ENCODE measurements around the gene TUBGCP6.
A peak's percentile ranks its signal among the peaks of the same experiment; 100 is the strongest.

TUBGCP6 gene

DNA sequence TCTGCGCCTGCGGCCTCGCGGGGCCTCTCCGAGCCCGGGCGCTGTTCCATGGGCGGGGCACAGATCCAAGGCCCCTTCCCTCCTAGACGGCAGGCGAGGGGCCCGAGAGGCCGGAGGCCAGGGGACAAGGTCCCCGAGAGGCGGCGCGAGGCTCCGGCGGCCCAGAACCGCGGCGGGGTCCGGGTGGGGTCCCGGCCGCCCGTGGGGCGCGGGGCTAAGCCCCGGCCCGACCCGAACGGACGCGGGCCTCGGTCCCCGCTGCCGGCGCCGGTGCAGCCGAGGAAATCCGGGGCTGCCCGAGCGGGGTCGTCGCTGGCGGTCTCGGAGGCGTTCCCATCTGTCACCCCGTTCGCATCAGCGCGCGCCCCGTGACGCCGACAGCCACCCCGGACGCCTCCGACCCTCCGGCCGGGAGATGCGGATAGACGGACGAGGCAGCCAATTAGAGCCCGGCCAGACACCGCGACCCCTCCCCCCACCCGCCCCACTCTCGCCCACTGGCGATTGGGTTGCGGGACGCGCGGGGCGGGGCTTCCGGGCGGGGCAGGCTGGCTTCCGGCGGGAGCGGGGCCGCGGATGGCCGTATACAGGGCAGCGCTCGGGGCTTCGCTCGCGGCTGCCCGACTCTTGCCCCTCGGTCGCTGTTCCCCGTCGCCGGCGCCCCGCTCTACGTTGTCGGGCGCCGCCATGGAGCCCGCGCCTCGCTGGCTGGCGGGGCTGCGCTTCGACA is 44.2 kb downstream of the TUBGCP6 start, which contains the start of gene SELENOO:
SELENOO (plus strand) TSS at position 551 of the 730 bp plus-strand sequence; CDS start at position 577, 26 bp downstream.
- peak within 1 kb of the TSS; percentile 78 for H3K4me3 ChIP-seq (ENCODE audit: low read depth, low read length)
- TF ChIP-seq, protein P1, sequence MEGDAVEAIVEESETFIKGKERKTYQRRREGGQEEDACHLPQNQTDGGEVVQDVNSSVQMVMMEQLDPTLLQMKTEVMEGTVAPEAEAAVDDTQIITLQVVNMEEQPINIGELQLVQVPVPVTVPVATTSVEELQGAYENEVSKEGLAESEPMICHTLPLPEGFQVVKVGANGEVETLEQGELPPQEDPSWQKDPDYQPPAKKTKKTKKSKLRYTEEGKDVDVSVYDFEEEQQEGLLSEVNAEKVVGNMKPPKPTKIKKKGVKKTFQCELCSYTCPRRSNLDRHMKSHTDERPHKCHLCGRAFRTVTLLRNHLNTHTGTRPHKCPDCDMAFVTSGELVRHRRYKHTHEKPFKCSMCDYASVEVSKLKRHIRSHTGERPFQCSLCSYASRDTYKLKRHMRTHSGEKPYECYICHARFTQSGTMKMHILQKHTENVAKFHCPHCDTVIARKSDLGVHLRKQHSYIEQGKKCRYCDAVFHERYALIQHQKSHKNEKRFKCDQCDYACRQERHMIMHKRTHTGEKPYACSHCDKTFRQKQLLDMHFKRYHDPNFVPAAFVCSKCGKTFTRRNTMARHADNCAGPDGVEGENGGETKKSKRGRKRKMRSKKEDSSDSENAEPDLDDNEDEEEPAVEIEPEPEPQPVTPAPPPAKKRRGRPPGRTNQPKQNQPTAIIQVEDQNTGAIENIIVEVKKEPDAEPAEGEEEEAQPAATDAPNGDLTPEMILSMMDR (IDR thresholded peaks at IDR 0.05; ENCODE audit: control insufficient read depth, extremely low read depth, insufficient read depth), result no peak

DNA sequence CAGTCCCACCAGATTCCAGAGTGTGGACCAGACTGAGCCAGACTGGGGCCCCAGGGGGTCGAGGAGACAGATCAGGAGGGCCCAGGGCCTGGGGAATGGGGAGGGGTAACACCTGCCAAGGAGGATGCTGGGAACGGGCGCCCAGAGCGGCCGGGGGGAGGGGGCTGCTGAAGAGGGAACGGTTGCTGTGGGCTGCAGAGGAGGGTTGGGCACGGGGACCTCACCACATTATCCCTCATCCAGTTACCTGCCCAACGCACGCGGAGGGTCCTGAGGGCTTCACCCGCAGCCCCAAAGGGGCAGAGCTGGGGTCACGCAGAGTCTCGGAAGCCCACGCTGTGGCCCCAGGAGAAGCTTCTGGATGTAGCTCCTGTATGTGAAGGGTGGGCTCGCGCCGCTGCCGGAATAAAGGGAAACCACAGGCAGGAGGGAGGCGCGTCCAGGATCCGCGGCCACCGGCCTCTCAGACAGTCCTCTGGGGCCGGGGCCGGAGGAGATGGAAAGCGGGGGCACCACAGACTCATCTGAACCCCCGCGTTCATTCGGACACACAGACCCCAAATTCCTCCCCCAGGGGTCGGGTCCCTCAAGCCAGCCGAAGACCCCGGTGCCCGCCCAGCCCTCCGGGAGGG is 44.9 kb downstream of the TUBGCP6 start:
- peak overlapping the region; percentile 78 for H3K4me3 ChIP-seq (ENCODE audit: low read depth, low read length)
- TF ChIP-seq, protein P1 (IDR thresholded peaks at IDR 0.05; ENCODE audit: control insufficient read depth, extremely low read depth, insufficient read depth), result no peak
- no peak for DNase-seq (ENCODE audit: low read depth)

More for the DNA sequence above, 44.2 kb downstream of the TUBGCP6 start, which contains the start of gene SELENOO:
- DNase-seq (ENCODE audit: low read depth), result no peak

DNA sequence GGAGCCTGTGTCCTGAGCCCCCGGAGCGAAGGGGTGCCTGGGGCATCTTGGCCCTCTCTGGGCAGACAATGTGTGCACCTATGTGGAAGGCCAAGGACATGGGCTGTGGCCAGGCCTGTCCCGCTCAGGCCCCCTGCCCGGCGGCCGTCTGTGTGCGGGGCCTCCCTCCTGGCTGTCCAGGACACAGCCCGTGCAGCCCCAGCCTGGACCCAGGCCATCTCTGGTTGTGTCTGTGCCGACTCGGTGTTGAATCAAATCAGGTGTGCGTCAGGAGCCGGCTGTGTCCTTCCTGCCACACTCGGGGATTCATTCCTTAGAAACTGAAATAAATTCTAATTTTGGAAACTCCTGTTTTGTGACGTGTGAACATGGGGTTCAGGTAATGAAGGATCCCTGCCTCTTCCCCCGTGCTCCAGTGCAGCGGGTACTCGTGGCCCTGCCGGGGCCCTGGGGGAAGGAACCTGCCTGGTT is 45.5 kb downstream of the TUBGCP6 start:
- no peak overlapping the region for H3K4me3 ChIP-seq (ENCODE audit: low read depth, low read length)
- DNase-seq (ENCODE audit: low read depth), result no peak
- TF ChIP-seq, protein P1 (IDR thresholded peaks at IDR 0.05; ENCODE audit: control insufficient read depth, extremely low read depth, insufficient read depth), result no peak

DNA sequence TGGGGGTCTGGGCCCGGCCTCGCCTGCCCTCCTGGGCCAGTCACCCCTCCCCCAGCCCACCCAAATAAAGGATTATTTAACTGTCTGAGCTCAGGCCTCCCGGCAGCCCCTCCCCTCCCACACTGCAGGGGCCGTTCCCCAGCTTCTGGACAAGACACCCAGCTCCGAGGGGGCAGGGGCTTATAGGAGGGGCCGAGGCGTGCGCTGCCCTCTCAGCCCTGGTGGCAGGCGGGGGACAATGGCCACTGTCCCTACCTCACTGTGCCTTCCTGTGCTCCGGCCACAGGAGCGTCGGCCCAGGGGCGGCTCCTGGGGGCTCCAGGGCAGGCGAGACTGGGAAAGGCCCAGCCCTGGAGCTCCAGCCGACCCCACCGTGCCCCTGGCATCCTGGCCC is 46.2 kb downstream of the TUBGCP6 start:
- TF ChIP-seq, protein P1 (IDR thresholded peaks at IDR 0.05; ENCODE audit: control insufficient read depth, extremely low read depth, insufficient read depth), result no peak
- no peak for DNase-seq (ENCODE audit: low read depth)
- no peak overlapping the region for H3K4me3 ChIP-seq (ENCODE audit: low read depth, low read length)

DNA sequence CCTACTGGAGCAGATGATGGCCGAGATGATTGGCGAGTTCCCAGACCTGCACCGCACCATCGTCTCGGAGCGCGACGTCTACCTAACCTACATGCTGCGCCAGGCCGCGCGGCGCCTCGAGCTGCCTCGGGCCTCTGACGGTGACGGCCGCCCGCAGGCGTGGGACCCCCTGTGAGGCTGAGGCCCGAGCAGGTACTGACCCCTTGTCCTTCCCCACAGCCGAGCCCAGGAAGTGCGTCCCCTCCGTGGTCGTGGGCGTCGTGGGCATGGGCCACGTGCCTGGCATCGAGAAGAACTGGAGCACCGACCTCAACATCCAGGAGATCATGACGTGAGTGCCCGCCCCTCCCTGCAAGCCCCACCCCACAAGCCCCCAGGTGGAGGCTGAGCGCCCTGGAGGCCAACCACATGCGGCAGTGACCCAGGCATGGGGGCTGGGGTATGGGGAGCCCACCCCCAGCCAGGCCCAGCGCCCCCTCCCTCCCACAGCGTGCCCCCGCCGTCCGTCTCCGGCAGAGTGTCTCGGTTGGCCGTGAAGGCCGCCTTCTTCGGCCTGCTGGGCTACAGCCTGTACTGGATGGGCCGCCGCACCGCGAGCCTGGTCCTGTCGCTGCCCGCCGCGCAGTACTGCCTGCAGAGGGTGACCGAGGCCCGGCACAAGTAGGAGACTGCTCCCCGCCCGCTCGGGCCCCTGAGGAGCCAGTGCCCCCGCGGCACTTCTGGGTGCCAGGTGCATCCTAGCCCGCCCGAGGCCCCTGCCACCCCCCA is 46.8 kb downstream of the TUBGCP6 start:
- TF ChIP-seq, protein P1 (IDR thresholded peaks at IDR 0.05; ENCODE audit: control insufficient read depth, extremely low read depth, insufficient read depth), result no peak
- no peak for DNase-seq (ENCODE audit: low read depth)

DNA sequence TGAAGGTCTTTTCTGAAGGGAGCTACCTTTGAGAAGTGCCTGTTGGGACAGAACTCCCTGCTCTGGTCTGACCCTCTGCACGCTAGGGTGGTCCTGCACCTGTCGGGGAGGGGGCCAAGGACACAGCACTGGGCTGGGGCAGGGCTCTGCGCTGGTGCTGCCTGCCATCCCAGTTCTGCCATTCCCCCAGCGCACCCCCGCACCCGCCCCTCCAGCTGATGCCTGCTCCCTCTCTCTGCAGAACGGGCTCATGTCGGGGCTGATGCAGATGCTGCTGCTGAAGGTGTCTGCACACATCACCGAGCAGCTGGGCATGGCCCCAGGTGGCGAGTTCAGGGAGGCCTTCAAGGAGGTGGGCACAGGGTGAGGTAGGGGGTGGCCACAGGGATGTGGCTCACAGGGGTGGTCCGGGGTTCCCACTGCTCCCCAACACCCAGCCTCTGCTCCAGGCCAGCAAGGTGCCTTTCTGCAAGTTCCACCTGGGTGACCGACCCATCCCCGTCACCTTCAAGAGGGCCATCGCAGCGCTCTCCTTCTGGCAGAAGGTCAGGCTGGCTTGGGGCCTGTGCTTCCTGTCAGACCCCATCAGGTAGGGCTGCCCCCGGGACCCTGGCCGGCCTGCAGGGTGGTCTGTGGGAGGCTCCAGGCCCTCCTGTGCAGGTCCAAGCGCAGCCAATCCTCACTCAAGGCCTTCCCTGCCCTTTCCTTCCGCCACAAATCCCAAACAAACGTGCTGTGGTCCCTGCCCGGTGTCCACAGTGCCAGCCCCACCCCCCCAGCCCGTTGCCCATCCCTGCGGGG is 47.6 kb downstream of the TUBGCP6 start:
- no peak for DNase-seq (ENCODE audit: low read depth)
- H3K4me3 ChIP-seq (ENCODE audit: low read depth, low read length), result no peak overlapping the region
- TF ChIP-seq, protein P1 (IDR thresholded peaks at IDR 0.05; ENCODE audit: control insufficient read depth, extremely low read depth, insufficient read depth), result no peak

More for the DNA sequence above, 46.8 kb downstream of the TUBGCP6 start:
- no peak overlapping the region for H3K4me3 ChIP-seq (ENCODE audit: low read depth, low read length)
